CD8-positive, alpha-beta memory T cell (primary cell): ENCODE measurements around the gene LRBA. TPM values are rescaled to one million over a fixed set of nuclear protein-coding genes. Genes with fewer than 3 reads are reported as not detected.

ENCODE experiments used
- CTCF ChIA-PET: fragments of 350-600 bp; sonication (Branson Sonifier 250); formaldehyde crosslinking; loops from one replicate; lab custom pipeline; 2021; ENCODE audit warnings: antibody characterized with exemption; lab: Charles Lee
- POLR2A ChIA-PET: fragments of 350-600 bp; sonication (Branson Sonifier 250); formaldehyde crosslinking; loops from one replicate; lab custom pipeline; 2021; ENCODE audit warnings: antibody characterized with exemption; lab: Charles Lee
- DNase-seq, 5 donors: peaks; one replicate each; pipeline versions ENCODE4 v3.0.0 to v3.0.0-alpha.2; 2020 to 2022; ENCODE audit warnings: mixed read lengths in 1 of 5
- H3K27ac ChIP-seq: one replicate; pipeline ENCODE4 v1.7.0; 2013; ENCODE audit warnings: low read depth, mild to moderate bottlenecking, low read length, moderate library complexity
- H3K27me3 ChIP-seq: 2 replicates; pipeline ENCODE4 v1.7.0; 2013; ENCODE audit warnings: low read length, mild to moderate bottlenecking; ENCODE audit not compliant: insufficient read depth, poor library complexity, severe bottlenecking
- H3K36me3 ChIP-seq: 2 replicates; pipeline ENCODE4 v1.7.0; 2013; ENCODE audit warnings: mild to moderate bottlenecking, low read length, moderate library complexity; ENCODE audit not compliant: insufficient read depth
- H3K4me1 ChIP-seq: 2 replicates; pipeline ENCODE4 v1.7.0; 2013; ENCODE audit warnings: mild to moderate bottlenecking, low read length, moderate library complexity; ENCODE audit not compliant: insufficient read depth
- H3K4me3 ChIP-seq: 2 replicates; pipeline ENCODE4 v1.7.0; 2013; ENCODE audit warnings: mild to moderate bottlenecking, low read length
- H3K9me3 ChIP-seq: 2 replicates; pipeline ENCODE4 v1.7.0; 2013; ENCODE audit warnings: mild to moderate bottlenecking, low read length
- H3K27ac Mint-ChIP-seq, 8 donors: one replicate each; pipeline ENCODE4 v1.8.0; 2020 to 2021; ENCODE audit warnings: mixed read lengths in 8 of 8, mild to moderate bottlenecking in 6 of 8, inconsistent platforms in 3 of 8, moderate library complexity in 3 of 8
- H3K27me3 Mint-ChIP-seq, 2 donors: one replicate each; pipeline ENCODE4 v1.8.0; 2020 to 2021; ENCODE audit warnings: mixed read lengths in 2 of 2, mild to moderate bottlenecking in 1 of 2, moderate library complexity in 1 of 2
- H3K36me3 Mint-ChIP-seq, 3 donors: one replicate each; pipeline ENCODE4 v1.8.0; 2020 to 2021; ENCODE audit warnings: mixed read lengths in 3 of 3, inconsistent platforms in 1 of 3, mild to moderate bottlenecking in 1 of 3
- H3K4me1 Mint-ChIP-seq, 3 donors: one replicate each; pipeline ENCODE4 v1.8.0; 2020 to 2021; ENCODE audit warnings: mixed read lengths in 3 of 3, inconsistent platforms in 1 of 3, mild to moderate bottlenecking in 1 of 3
- H3K4me3 Mint-ChIP-seq, 7 donors: one replicate each; pipeline ENCODE4 v1.8.0; 2020 to 2021; ENCODE audit warnings: mixed read lengths in 7 of 7, mild to moderate bottlenecking in 6 of 7, moderate library complexity in 4 of 7, inconsistent platforms in 2 of 7
- H3K9me3 Mint-ChIP-seq, 5 donors: one replicate each; pipeline ENCODE4 v1.8.0; 2020 to 2022; ENCODE audit warnings: mixed read lengths in 5 of 5, mild to moderate bottlenecking in 3 of 5, moderate library complexity in 2 of 5, inconsistent platforms in 1 of 5
- polyA plus RNA-seq: library from polyadenylated mRNA; unstranded; fragments of 300-500 nt; fragmentation: Illumina TruSeq; gene quantifications from one replicate; pipeline ENCODE4 v1.2.3, GENCODE V29; 2021
- total RNA-seq, 2 experiments: library from RNA; stranded (reverse); gene quantifications; one replicate each; pipeline ENCODE4 v1.2.3, GENCODE V29; 2021

LRBA gene
- total and polyA plus RNA-seq, 3 experiments from 2014 or later = 25.9 to 61.9 (median 56.4) TPM

DNA sequence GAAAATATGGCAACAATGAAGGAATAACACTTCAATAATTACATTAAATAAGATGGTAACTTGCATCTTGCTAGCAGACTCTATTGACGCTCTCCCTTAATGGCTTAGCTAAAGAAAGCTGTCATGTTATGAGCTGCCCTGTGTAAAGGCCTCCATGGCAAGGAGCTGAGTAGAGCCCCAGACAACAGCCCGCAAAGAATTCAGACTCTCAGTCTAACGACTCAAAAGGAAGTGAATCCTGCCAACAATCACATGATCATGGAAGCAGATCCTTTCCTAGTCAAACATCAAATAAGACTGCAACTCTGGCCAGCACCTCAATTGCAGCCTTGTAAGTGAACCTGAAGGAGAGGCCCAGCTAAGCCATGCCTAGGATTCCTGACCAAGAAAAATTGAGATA lies 275.5 kb downstream of the LRBA start:
- no peak overlapping the region for H3K4me3 Mint-ChIP-seq
- H3K27me3 Mint-ChIP-seq = no peaks in the 10 kb centered on the region
- Histone ChIP-seq H3K9me3 (no peaks in the 10 kb centered on the region), H3K4me1 (no peaks in the 10 kb centered on the region), H3K27me3 (no peaks in the 10 kb centered on the region), H3K4me3 (no peak overlapping the region), H3K36me3 (peaks cover 5% of the 10 kb centered on the region), H3K27ac (no peak overlapping the region)
- peaks cover 17 to 32% (median 32%) of the 10 kb centered on the region in 3 donors for H3K4me1 Mint-ChIP-seq
- POLR2A ChIA-PET = no interaction called here
- no peak overlapping the region for H3K27ac Mint-ChIP-seq
- CTCF ChIA-PET = no interaction called here
- H3K36me3 Mint-ChIP-seq = peaks cover 12 to 23% (median 20%) of the 10 kb centered on the region in 3 donors
- no peak for DNase-seq
- H3K9me3 Mint-ChIP-seq = peaks cover 0 to 7% (median 0%) of the 10 kb centered on the region in 5 donors

DNA sequence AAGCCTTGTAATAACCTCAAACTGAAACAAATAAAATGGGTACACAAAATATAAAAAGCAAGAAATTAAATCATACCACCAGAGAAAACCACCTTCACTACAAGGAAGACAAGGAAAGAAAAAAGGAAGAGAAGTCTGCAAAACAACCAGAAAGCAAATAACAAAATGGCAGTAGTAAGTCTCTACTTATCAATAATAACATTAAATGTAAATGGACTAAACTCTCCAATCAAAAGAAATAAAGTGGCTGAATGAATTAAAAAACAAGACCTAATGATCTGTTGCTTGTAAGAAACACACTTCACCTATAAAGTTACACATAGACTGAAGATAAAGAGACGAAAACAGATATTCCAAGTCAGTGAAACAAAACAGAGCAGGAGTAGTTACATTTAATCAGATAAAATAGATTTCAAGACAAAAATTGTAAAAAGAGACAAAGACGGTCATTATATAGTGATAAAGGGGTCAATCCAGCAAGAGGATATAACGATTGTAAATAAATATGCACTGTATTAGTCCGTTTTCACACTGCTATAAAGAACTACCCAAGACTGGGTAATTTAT lies 289.0 kb downstream of the LRBA start:
- Mint-ChIP-seq H3K27me3 (no peaks in the 10 kb centered on the region), H3K27ac (no peak overlapping the region), H3K9me3 (peaks cover 5 to 16% (median 14%) of the 10 kb centered on the region in 5 donors), H3K4me3 (no peak overlapping the region), H3K36me3 (peaks cover 42 to 73% (median 50%) of the 10 kb centered on the region in 3 donors), H3K4me1 (peaks cover 5 to 11% (median 11%) of the 10 kb centered on the region in 3 donors)
- Histone ChIP-seq H3K27ac (no peak overlapping the region), H3K36me3 (no peaks in the 10 kb centered on the region), H3K4me1 (no peaks in the 10 kb centered on the region), H3K4me3 (no peak overlapping the region), H3K27me3 (no peaks in the 10 kb centered on the region), H3K9me3 (peaks cover 5% of the 10 kb centered on the region)
- DNase-seq = no peak
- ChIA-PET POLR2A (no interaction called here), CTCF (no interaction called here)

DNA sequence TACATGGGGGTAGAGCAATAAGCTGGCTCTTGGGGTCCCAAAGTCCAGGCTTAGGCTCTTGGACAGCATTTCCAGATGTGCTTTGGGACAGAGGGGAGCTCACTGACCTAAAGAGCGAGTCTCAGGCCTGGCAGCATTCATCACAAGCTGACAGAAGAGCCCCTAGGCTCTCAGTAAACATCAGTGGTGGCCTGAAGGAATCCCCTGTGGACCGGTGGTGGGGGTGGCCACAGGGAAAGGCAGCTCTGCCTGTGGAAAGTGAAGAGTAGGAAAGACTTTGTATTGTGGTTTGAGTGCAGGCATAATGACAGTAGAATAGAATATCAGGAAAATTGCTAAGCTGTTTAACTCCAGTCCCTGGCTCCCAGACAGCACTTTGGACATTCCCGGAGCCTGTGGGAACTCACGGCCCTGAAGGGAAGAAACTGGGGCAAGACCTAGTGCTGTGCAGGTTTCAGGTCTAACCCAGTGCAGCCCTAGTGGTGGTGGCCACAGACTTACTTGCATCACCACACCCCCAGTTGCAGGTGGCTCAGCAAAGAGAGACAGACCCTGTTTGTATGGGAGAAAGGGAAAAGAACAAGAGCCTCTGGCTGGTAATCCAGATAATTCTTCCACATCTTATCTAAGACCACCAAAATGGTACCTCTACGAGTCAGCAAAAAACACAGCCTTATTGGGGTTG lies 291.2 kb downstream of the LRBA start:
- Mint-ChIP-seq H3K27ac (no peak overlapping the region), H3K9me3 (peaks cover 5 to 16% (median 14%) of the 10 kb centered on the region in 5 donors), H3K4me3 (no peak overlapping the region), H3K4me1 (peaks cover 5 to 22% (median 19%) of the 10 kb centered on the region in 3 donors), H3K27me3 (no peaks in the 10 kb centered on the region), H3K36me3 (peaks cover 36 to 67% (median 44%) of the 10 kb centered on the region in 3 donors)
- H3K36me3 ChIP-seq = no peaks in the 10 kb centered on the region
- DNase-seq = no peak
- H3K27ac ChIP-seq = no peak overlapping the region
- H3K9me3 ChIP-seq = peaks cover 5% of the 10 kb centered on the region
- ChIA-PET CTCF (no interaction called here), POLR2A (no interaction called here)
- no peak overlapping the region for H3K4me3 ChIP-seq
- H3K4me1 ChIP-seq = no peaks in the 10 kb centered on the region
- H3K27me3 ChIP-seq = no peaks in the 10 kb centered on the region

DNA sequence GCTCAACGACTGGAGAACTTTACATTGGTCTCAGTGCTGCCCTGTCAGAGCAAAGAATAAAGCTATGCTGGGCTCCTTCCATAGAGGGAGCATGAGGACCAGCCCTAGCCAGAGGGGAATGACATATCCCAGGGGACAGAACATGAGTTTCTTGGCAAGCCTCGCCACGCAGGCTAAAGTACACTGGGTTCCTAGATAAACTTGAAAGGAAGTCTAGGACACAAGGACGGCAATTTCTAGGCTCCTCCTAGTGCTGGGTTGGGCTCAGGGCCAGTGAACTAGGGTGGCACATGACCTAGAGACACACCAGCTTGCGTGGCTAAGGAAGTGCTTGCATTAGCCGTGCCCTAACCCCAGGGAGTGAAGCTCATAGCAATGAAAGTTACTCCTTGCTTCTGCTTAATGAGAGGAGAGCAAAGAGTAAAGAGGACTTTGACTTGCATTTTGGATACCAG lies 292.1 kb downstream of the LRBA start:
- Mint-ChIP-seq H3K27me3 (no peaks in the 10 kb centered on the region), H3K36me3 (peaks cover 32 to 60% (median 36%) of the 10 kb centered on the region in 3 donors), H3K4me1 (peaks cover 5 to 22% (median 14%) of the 10 kb centered on the region in 3 donors), H3K27ac (no peak overlapping the region), H3K4me3 (no peak overlapping the region), H3K9me3 (peaks cover 5 to 16% (median 14%) of the 10 kb centered on the region in 5 donors)
- Histone ChIP-seq H3K4me1 (no peaks in the 10 kb centered on the region), H3K27me3 (no peaks in the 10 kb centered on the region), H3K9me3 (peaks cover 5% of the 10 kb centered on the region), H3K36me3 (no peaks in the 10 kb centered on the region), H3K4me3 (no peak overlapping the region), H3K27ac (no peak overlapping the region)
- POLR2A ChIA-PET = no interaction called here
- CTCF ChIA-PET = no interaction called here
- DNase-seq = no peak

DNA sequence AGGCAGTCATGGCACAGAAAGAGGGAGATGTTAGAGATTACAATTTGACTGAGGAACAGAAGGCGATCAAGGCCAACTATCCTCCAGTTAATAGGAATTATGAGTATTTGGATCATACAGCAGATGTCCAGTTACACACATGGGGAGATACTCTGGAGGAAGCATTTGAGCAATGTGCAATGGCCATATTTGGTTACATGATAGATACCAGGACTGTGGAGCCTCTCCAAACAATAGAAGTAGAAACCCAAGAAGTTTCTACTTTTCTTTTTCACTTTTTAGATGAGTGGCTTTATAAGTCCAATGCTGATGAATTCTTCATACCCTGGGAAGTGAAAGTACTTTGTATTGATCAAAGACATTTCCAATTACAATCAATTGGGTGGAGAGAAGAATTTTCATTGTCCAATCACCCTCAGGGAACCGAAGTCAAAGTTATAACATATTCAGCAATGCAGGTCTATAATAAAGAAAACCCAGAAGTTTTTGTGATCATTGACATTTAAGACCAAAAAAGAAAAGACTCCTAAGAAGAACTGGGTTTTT lies 294.0 kb downstream of the LRBA start:
- Mint-ChIP-seq H3K4me3 (no peak overlapping the region), H3K36me3 (peaks cover 17 to 48% (median 20%) of the 10 kb centered on the region in 3 donors), H3K27ac (peak overlapping the region in 2 of 8 donors; percentile 2 to 15), H3K27me3 (no peaks in the 10 kb centered on the region), H3K9me3 (peaks cover 3 to 6% (median 5%) of the 10 kb centered on the region in 5 donors), H3K4me1 (peaks cover 5 to 22% (median 14%) of the 10 kb centered on the region in 3 donors)
- Histone ChIP-seq H3K36me3 (no peaks in the 10 kb centered on the region), H3K9me3 (no peaks in the 10 kb centered on the region), H3K27ac (no peak overlapping the region), H3K4me1 (no peaks in the 10 kb centered on the region), H3K4me3 (no peak overlapping the region), H3K27me3 (no peaks in the 10 kb centered on the region)
- POLR2A ChIA-PET = no interaction called here
- no peak for DNase-seq
- CTCF ChIA-PET = no interaction called here

DNA sequence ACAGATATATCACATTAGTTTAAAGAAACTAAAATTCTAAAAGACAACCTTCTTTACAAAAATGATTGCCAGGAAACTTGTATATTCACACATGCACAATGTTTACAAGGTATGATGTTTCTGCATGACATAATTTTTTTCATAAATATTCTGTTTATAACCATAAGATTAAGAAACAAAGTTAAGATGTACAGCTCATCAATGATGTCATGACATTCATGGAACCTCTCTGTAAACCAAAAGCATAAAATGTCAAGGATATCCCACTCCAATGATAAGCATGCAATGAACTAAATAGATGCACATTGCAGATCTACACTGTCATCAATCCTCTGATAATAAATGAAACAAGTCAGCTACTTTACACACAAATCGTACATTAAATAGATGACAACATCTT lies 297.1 kb downstream of the LRBA start:
- Mint-ChIP-seq H3K36me3 (peaks cover 4 to 27% (median 10%) of the 10 kb centered on the region in 3 donors), H3K9me3 (no peaks in the 10 kb centered on the region), H3K4me1 (peaks cover 0 to 20% (median 10%) of the 10 kb centered on the region in 3 donors), H3K27me3 (no peaks in the 10 kb centered on the region), H3K27ac (no peak overlapping the region), H3K4me3 (no peak overlapping the region)
- Histone ChIP-seq H3K36me3 (no peaks in the 10 kb centered on the region), H3K27me3 (no peaks in the 10 kb centered on the region), H3K4me1 (no peaks in the 10 kb centered on the region), H3K9me3 (no peaks in the 10 kb centered on the region), H3K4me3 (no peak overlapping the region), H3K27ac (no peak overlapping the region)
- ChIA-PET CTCF (interaction anchor here (1.2 kb wide), 1 partner anchor 17 kb away, joined by 4 read pairs; no protein-coding TSS in a partner anchor), POLR2A (no interaction called here)
- no peak for DNase-seq

DNA sequence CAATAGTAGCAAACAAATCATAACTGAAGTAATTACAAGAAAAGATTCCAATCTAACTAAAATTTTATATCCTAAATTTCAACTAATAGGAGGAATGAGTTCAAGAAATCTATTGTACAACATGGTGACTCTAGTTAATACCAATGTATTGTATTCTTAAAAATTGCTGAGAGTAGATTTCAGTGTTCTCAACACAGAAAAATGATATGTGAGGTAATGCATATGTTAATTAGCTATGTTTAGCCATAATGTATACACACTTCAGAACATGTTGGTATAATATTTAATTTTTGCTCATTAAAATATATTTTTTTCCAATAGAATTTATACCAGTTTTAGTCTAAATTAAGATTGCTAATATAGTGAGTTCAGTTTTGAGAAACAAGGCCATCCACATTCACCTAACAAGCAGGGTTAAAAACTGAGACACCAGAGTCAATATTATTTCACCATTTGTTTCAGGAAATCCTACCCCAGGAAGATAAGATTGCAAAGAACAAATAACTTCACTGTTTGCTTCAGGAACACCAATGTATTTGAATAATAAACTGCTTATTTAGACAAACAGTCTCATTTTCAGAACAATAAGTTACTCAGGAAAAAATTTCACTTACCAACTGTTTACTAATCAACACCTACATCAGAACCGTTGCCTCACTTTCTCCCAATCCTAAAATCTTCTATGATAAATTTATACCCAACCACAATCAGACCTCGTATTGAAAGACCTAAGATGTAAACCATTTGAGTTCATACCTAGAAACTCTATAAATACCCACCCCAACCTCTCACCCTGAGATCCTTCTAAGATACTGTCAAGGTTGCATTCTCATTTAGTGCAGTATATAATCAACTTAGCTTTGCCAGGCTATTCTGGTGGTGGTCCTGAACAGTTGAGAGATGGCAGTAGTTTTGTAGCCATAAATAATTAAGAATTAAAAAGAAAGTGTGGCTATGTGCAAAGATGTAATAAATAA lies 300.3 kb downstream of the LRBA start:
- Mint-ChIP-seq H3K4me1 (peaks cover 7 to 19% (median 10%) of the 10 kb centered on the region in 3 donors), H3K9me3 (no peaks in the 10 kb centered on the region), H3K4me3 (no peak overlapping the region), H3K27me3 (no peaks in the 10 kb centered on the region), H3K36me3 (peaks cover 1 to 17% (median 8%) of the 10 kb centered on the region in 3 donors), H3K27ac (peak overlapping the region in 1 of 8 donors; percentile 3)
- no peak overlapping the region for H3K4me3 ChIP-seq
- CTCF ChIA-PET = interaction anchor here (0.9 kb wide), 1 partner anchor 153 kb away, joined by 3 read pairs; no protein-coding TSS in a partner anchor
- H3K27me3 ChIP-seq = no peaks in the 10 kb centered on the region
- POLR2A ChIA-PET = no interaction called here
- DNase-seq = no peak
- no peaks in the 10 kb centered on the region for H3K9me3 ChIP-seq
- no peaks in the 10 kb centered on the region for H3K36me3 ChIP-seq
- H3K4me1 ChIP-seq = no peaks in the 10 kb centered on the region
- H3K27ac ChIP-seq = no peak overlapping the region
